ENCODE data around the gene WDR5.

- TF ChIP-seq, protein P1, sequence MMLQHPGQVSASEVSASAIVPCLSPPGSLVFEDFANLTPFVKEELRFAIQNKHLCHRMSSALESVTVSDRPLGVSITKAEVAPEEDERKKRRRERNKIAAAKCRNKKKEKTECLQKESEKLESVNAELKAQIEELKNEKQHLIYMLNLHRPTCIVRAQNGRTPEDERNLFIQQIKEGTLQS (CRISPR knock-in tag; conservative IDR thresholded peaks at IDR 0.05), result no peak
- TF ChIP-seq, protein P2, sequence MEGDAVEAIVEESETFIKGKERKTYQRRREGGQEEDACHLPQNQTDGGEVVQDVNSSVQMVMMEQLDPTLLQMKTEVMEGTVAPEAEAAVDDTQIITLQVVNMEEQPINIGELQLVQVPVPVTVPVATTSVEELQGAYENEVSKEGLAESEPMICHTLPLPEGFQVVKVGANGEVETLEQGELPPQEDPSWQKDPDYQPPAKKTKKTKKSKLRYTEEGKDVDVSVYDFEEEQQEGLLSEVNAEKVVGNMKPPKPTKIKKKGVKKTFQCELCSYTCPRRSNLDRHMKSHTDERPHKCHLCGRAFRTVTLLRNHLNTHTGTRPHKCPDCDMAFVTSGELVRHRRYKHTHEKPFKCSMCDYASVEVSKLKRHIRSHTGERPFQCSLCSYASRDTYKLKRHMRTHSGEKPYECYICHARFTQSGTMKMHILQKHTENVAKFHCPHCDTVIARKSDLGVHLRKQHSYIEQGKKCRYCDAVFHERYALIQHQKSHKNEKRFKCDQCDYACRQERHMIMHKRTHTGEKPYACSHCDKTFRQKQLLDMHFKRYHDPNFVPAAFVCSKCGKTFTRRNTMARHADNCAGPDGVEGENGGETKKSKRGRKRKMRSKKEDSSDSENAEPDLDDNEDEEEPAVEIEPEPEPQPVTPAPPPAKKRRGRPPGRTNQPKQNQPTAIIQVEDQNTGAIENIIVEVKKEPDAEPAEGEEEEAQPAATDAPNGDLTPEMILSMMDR (IDR thresholded peaks at IDR 0.05), result no peak
- TF ChIP-seq CREB1 (CRISPR knock-in tag; IDR thresholded peaks at IDR 0.05) (no peak), ZNF121 (CRISPR knock-in tag; IDR thresholded peaks at IDR 0.05) (no peak), SP1 (CRISPR knock-in tag; conservative IDR thresholded peaks at IDR 0.05) (no peak), FOXP1 (CRISPR knock-in tag; IDR thresholded peaks at IDR 0.05; ENCODE audit: borderline replicate concordance) (no peak), FOXP4 (CRISPR knock-in tag; IDR thresholded peaks at IDR 0.05) (no peak), MXD4 (CRISPR knock-in tag; IDR thresholded peaks at IDR 0.05; ENCODE audit: borderline replicate concordance) (no peak)
- TF ChIP-seq, protein P3, sequence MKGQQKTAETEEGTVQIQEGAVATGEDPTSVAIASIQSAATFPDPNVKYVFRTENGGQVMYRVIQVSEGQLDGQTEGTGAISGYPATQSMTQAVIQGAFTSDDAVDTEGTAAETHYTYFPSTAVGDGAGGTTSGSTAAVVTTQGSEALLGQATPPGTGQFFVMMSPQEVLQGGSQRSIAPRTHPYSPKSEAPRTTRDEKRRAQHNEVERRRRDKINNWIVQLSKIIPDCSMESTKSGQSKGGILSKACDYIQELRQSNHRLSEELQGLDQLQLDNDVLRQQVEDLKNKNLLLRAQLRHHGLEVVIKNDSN (CRISPR knock-in tag; IDR thresholded peaks at IDR 0.05), result no peak
These were observed 9.5 kb upstream of the WDR5 start for GRCh38 chr9:134126373-134126772.
